H1 (cell line): Measurements from ENCODE around the gene UROC1. TPM values are rescaled to one million over a fixed set of nuclear protein-coding genes. Genes with fewer than 3 reads are reported as not detected.

Experiments used
- CTCF ChIA-PET: fragments of 300-600 bp; sonication (Branson Sonifier 250); formaldehyde crosslinking; loops from one replicate; lab custom pipeline; 2021; ENCODE audit not compliant: partially characterized antibody; lab: Charles Lee
- POLR2A ChIA-PET: fragments of 300-600 bp; sonication (Branson Sonifier 250); formaldehyde crosslinking; loops from one replicate; lab custom pipeline; 2021; ENCODE audit warnings: inconsistent platforms; ENCODE audit not compliant: partially characterized antibody; lab: Charles Lee
- DNase-seq, 2 experiments: peaks; one replicate each; pipeline versions ENCODE4 v3.0.0 to v3.0.0-alpha.2; 2010 to 2022; ENCODE audit warnings: low spot score in 2 of 2, low read depth in 1 of 2, mixed read lengths in 1 of 2
- FAIRE-seq: peaks from 2 replicates; lab custom pipeline; 2011; peaks lifted over from hg19 to GRCh38; lab: Jason Lieb, UNC
- H2AFZ ChIP-seq: 2 replicates; pipeline ENCODE4 v1.8.1; 2012; ENCODE audit warnings: low read length, inconsistent platforms
- H2AK5ac ChIP-seq: 2 replicates; pipeline ENCODE4 v1.6.1; 2013; ENCODE audit warnings: low read depth, low read length
- H2BK120ac ChIP-seq: replicated peaks from 2 replicates; pipeline ENCODE3; 2013; ENCODE audit warnings: low read depth, low read length, inconsistent platforms
- H2BK12ac ChIP-seq: 2 replicates; pipeline ENCODE4 v1.6.1; 2013; ENCODE audit warnings: low read depth, low read length
- H2BK15ac ChIP-seq: 2 replicates; pipeline ENCODE4 v1.6.1; 2013; ENCODE audit warnings: low read length
- H2BK20ac ChIP-seq: 2 replicates; pipeline ENCODE4 v1.6.1; 2013; ENCODE audit warnings: low read length
- H2BK5ac ChIP-seq: 2 replicates; pipeline ENCODE4 v1.6.1; 2013; ENCODE audit warnings: low read depth, low read length
- H3K14ac ChIP-seq: 2 replicates; pipeline ENCODE4 v1.6.1; 2013; ENCODE audit warnings: inconsistent platforms; ENCODE audit not compliant: insufficient read length
- H3K18ac ChIP-seq: 2 replicates; pipeline ENCODE4 v1.6.1; 2013; ENCODE audit warnings: low read length; ENCODE audit errors: extremely low read depth
- H3K23ac ChIP-seq: 2 replicates; pipeline ENCODE4 v1.6.1; 2013; ENCODE audit warnings: inconsistent platforms; ENCODE audit not compliant: insufficient read length
- H3K23me2 ChIP-seq: 2 replicates; pipeline ENCODE4 v1.6.1; 2013; ENCODE audit warnings: low read depth, low read length
- H3K27ac ChIP-seq: 2 replicates; pipeline ENCODE4 v1.6.1; 2011; ENCODE audit warnings: low read depth, low read length, inconsistent platforms
- H3K27me3 ChIP-seq, 4 experiments: replicated peaks in 1 of 4; 1 replicate in 1 of 4; 2 replicates in 3 of 4; pipeline versions ENCODE4 v1.6.1 to v1.8.1; 2011 to 2013; ENCODE audit warnings: low read length in 3 of 4, mild to moderate bottlenecking in 3 of 4, inconsistent platforms in 2 of 4, mixed read lengths in 2 of 4, moderate library complexity in 1 of 4; ENCODE audit not compliant: control insufficient read depth in 3 of 4, insufficient read depth in 3 of 4; ENCODE audit errors: extremely low read depth in 1 of 4
- H3K36me3 ChIP-seq, 4 experiments: 2 replicates each; pipeline versions ENCODE4 v1.6.1 to v1.8.1; 2011 to 2013; ENCODE audit warnings: mild to moderate bottlenecking in 4 of 4, low read length in 3 of 4, moderate library complexity in 2 of 4, control low read depth in 1 of 4, inconsistent platforms in 1 of 4; ENCODE audit not compliant: insufficient read depth in 4 of 4, control insufficient read depth in 2 of 4
- H3K4ac ChIP-seq: replicated peaks from 2 replicates; pipeline ENCODE3; 2013; ENCODE audit warnings: low read length, low read depth, mixed read lengths, inconsistent platforms; ENCODE audit not compliant: insufficient read length
- H3K4me1 ChIP-seq, 4 experiments: replicated peaks in 1 of 4; 1 replicate in 1 of 4; 2 replicates in 3 of 4; pipeline versions ENCODE4 v1.6.1 to v1.8.1; 2011 to 2013; ENCODE audit warnings: low read length in 3 of 4, inconsistent platforms in 2 of 4, mixed read lengths in 1 of 4; ENCODE audit not compliant: insufficient read depth in 4 of 4, control insufficient read depth in 3 of 4
- H3K4me2 ChIP-seq, 2 experiments: 2 replicates each; pipeline versions ENCODE4 v1.6.1 to v1.8.1; 2011 to 2013; ENCODE audit warnings: low read depth in 2 of 2, low read length in 2 of 2, control low read depth in 1 of 2, inconsistent platforms in 1 of 2, mild to moderate bottlenecking in 1 of 2; ENCODE audit not compliant: insufficient read depth in 1 of 2
- H3K4me3 ChIP-seq, 4 experiments: fragments of 200-600, 300-600 bp in 1 of 4; sonication (generic), shearing (Covaris generic), sonication (Bioruptor Twin) in 1 of 4; 2 replicates each; pipeline versions ENCODE4 v1.5.1 to v1.8.1; 2011 to 2016; ENCODE audit warnings: low read length in 4 of 4, low read depth in 3 of 4, control low read depth in 2 of 4, inconsistent platforms in 2 of 4, mild to moderate bottlenecking in 2 of 4, mixed read lengths in 1 of 4, moderate library complexity in 1 of 4; ENCODE audit not compliant: insufficient read depth in 2 of 4; ENCODE audit errors: extremely low read depth in 1 of 4
- H3K56ac ChIP-seq: replicated peaks from 2 replicates; pipeline ENCODE3; 2013; ENCODE audit warnings: low read depth, mild to moderate bottlenecking, mixed read lengths, low read length, inconsistent platforms; ENCODE audit not compliant: insufficient read length
- H3K79me1 ChIP-seq: 2 replicates; pipeline ENCODE4 v1.6.1; 2013; ENCODE audit warnings: low read depth, low read length, control low read depth
- H3K79me2 ChIP-seq, 2 experiments: 2 replicates each; pipeline versions ENCODE4 v1.6.1 to v1.8.1; 2012 to 2013; ENCODE audit warnings: low read length in 2 of 2, mild to moderate bottlenecking in 2 of 2, inconsistent platforms in 1 of 2; ENCODE audit not compliant: insufficient read depth in 2 of 2, control insufficient read depth in 1 of 2
- H3K9ac ChIP-seq, 4 experiments: replicated peaks in 1 of 4; 1 replicate in 1 of 4; 2 replicates in 3 of 4; pipeline versions ENCODE4 v1.6.1 to v1.8.1; 2011 to 2013; ENCODE audit warnings: low read depth in 3 of 4, low read length in 3 of 4, control low read depth in 2 of 4, mild to moderate bottlenecking in 2 of 4, moderate library complexity in 2 of 4, inconsistent platforms in 1 of 4; ENCODE audit errors: extremely low read depth in 1 of 4
- H3K9me3 ChIP-seq, 2 experiments: 2 replicates each; pipeline versions ENCODE4 v1.6.1 to v1.8.1; 2012 to 2013; ENCODE audit warnings: mild to moderate bottlenecking in 2 of 2, moderate library complexity in 2 of 2, control low read depth in 1 of 2, inconsistent platforms in 1 of 2, low read depth in 1 of 2, low read length in 1 of 2, mixed read lengths in 1 of 2; ENCODE audit not compliant: insufficient read depth in 2 of 2
- H4K20me1 ChIP-seq, 2 experiments: replicated peaks in 1 of 2; 2 replicates each; pipeline versions ENCODE3 to v1.8.1; 2011 to 2013; ENCODE audit warnings: inconsistent platforms in 2 of 2, low read length in 2 of 2, mild to moderate bottlenecking in 1 of 2; ENCODE audit not compliant: insufficient read depth in 2 of 2, control insufficient read depth in 1 of 2
- H4K5ac ChIP-seq: 2 replicates; pipeline ENCODE4 v1.6.1; 2013; ENCODE audit warnings: low read length, low read depth, mixed read lengths, inconsistent platforms; ENCODE audit not compliant: insufficient read length
- H4K8ac ChIP-seq: 2 replicates; pipeline ENCODE4 v1.8.0; 2013; ENCODE audit warnings: mild to moderate bottlenecking, moderate library complexity, low read length, inconsistent platforms; ENCODE audit not compliant: insufficient read depth; ENCODE audit errors: extremely low read depth
- H4K91ac ChIP-seq: replicated peaks from 2 replicates; pipeline ENCODE3; 2013; ENCODE audit warnings: low read length, mixed read lengths, inconsistent platforms; ENCODE audit not compliant: insufficient read length
- BRCA1 ChIP-seq: IDR thresholded peaks from 2 replicates; pipeline ENCODE4 v1.6.1; 2012; ENCODE audit warnings: low read depth, low read length, improper control_type of control experiment
- CTCF ChIP-seq, 3 experiments: IDR thresholded peaks; 1 replicate in 2 of 3; 2 replicates in 1 of 3; pipeline versions ENCODE4 v1.5.1 to v1.6.1; 2011; ENCODE audit warnings: low read length in 3 of 3, mild to moderate bottlenecking in 3 of 3, inconsistent platforms in 2 of 3, low read depth in 1 of 3, moderate library complexity in 1 of 3; ENCODE audit not compliant: insufficient read depth in 1 of 3; ENCODE audit errors: control extremely low read depth in 1 of 3
- GTF2F1 ChIP-seq: IDR thresholded peaks from 2 replicates; pipeline ENCODE4 v1.6.1; 2012; ENCODE audit warnings: low read depth, low read length, improper control_type of control experiment, borderline replicate concordance
- HDAC2 ChIP-seq, 2 experiments: fragments of 300-600 bp in 1 of 2; sonication (generic) in 1 of 2; IDR thresholded peaks; 2 replicates each; pipeline ENCODE4 v1.6.1; 2011 to 2012; ENCODE audit warnings: low read depth in 2 of 2, low read length in 2 of 2, mild to moderate bottlenecking in 2 of 2, moderate library complexity in 2 of 2, borderline replicate concordance in 1 of 2, inconsistent platforms in 1 of 2
- KDM1A ChIP-seq: fragments of 200-600, 300-600 bp; sonication (generic); IDR thresholded peaks from 2 replicates; pipeline ENCODE4 v1.7.1; 2016; ENCODE audit warnings: mild to moderate bottlenecking, low read length, borderline replicate concordance
- KDM5A ChIP-seq: fragments of 200-600 bp; IDR thresholded peaks from 2 replicates; pipeline ENCODE4 v1.7.1; 2012; ENCODE audit warnings: mild to moderate bottlenecking, low read length, inconsistent platforms, mixed read lengths
- TAF7 ChIP-seq: optimal IDR thresholded peaks from 2 replicates; pipeline ENCODE3; 2011; ENCODE audit warnings: low read depth, mild to moderate bottlenecking, inconsistent platforms, low read length, moderate library complexity, borderline replicate concordance
- ZNF274 ChIP-seq: IDR thresholded peaks from 2 replicates; pipeline ENCODE4 v1.7.0; 2012; ENCODE audit warnings: low read length, borderline replicate concordance; ENCODE audit errors: extremely low read depth
- WGBS, 2 experiments: shearing (Covaris generic) in 1 of 2; methylation state at CpG; one replicate each; pipeline versions ENCODE4 v1.1.6 to v1.1.7; 2013 to 2015; ENCODE audit warnings: low lambda C conversion rate in 2 of 2, mixed read lengths in 2 of 2, inconsistent platforms in 1 of 2, low coverage in 1 of 2, missing lambda C conversion rate in 1 of 2; ENCODE audit not compliant: insufficient replicate concordance in 2 of 2, insufficient coverage in 1 of 2, insufficient read length in 1 of 2; ENCODE audit errors: extremely low coverage in 1 of 2, missing lambda C conversion rate in 1 of 2; 5-methylcytosine and 5-hydroxymethylcytosine counted together
- polyA plus RNA-seq, 7 experiments: library from polyadenylated mRNA; depleted of rRNA in 3 of 7; stranded (reverse) in 5 of 7; unstranded in 2 of 7; fragments of >200 nt in 5 of 7; fragments of 200-250 nt in 2 of 7; gene quantifications; 1 replicate in 5 of 7; 2 replicates in 1 of 7; 4 replicates in 1 of 7; pipeline versions ENCODE4 v1.2.1 to v1.2.3, GENCODE V29; 2011 to 2013; ENCODE audit warnings: missing spikeins in 2 of 7, mixed read lengths in 2 of 7
- total RNA-seq: library from RNA; stranded (reverse); fragmentation: NEBNext Ultra II Directional; extraction: Animal tissue kit (Norgen Biotek cat#: 25700); gene quantifications from 2 replicates; pipeline ENCODE4 v1.2.1, GENCODE V29; 2021

The UROC1 gene
- total and polyA plus RNA-seq, 2 of the 8 experiments (the other 6 are each of a cell fraction or from before 2014, with no cell fraction given): 0.03 TPM; not detected in 1

GRCh38 chr3:126439968-126440708 lies 77.4 kb downstream of the UROC1 start:
- Histone ChIP-seq H2BK15ac (no peak overlapping the region), H3K56ac (no peak overlapping the region), H2BK120ac (no peak overlapping the region), H3K9me3 (no peaks in the 10 kb centered on the region), H3K23ac (no peak overlapping the region), H3K4me3 (no peak overlapping the region), H2BK12ac (no peak overlapping the region), H2AFZ (no peak overlapping the region), H3K9ac (no peak overlapping the region), H4K5ac (no peak overlapping the region), H3K27ac (no peak overlapping the region), H3K23me2 (no peaks in the 10 kb centered on the region), H4K91ac (peak overlapping the region; percentile 6), H3K79me1 (no peaks in the 10 kb centered on the region; the same call in 1 of the 2 replicates), H3K14ac (no peak overlapping the region), H2AK5ac (no peak overlapping the region), H3K79me2 (no peaks in the 10 kb centered on the region; a peak in 1 of 4 replicates), H3K4me1 (peaks cover 0 to 10% (median 1%) of the 10 kb centered on the region in 4 experiments; a peak in 2 of 7 replicates), H3K27me3 (no peaks in the 10 kb centered on the region), H3K36me3 (peaks cover 0 to 4% (median 0%) of the 10 kb centered on the region in 4 experiments; a peak in 2 of 8 replicates), H4K8ac (peak overlapping the region; percentile 38; the same call in 1 of the 2 replicates), H3K4me2 (no peak overlapping the region), H3K4ac (no peak overlapping the region), H4K20me1 (peaks cover 3 to 4% of the 10 kb centered on the region in 2 experiments), H2BK5ac (no peak overlapping the region; the same call in 1 of the 2 replicates), H2BK20ac (no peak overlapping the region), H3K18ac (no peak overlapping the region)
- no peak for TF ChIP-seq HDAC2 (IDR thresholded peaks at IDR 0.05; ENCODE audit: borderline replicate concordance in 1 of 2, low read depth in 2 of 2, low read length in 2 of 2)
- peak; percentile 83; the same call in 1 of the 2 replicates for TF ChIP-seq KDM1A
- TF ChIP-seq TAF7: no peak
- TF ChIP-seq ZNF274: no peak
- TF ChIP-seq BRCA1: no peak
- TF ChIP-seq CTCF (IDR thresholded peaks at IDR 0.05; ENCODE audit: control extremely low read depth in 1 of 3, insufficient read depth in 1 of 3, low read depth in 1 of 3, low read length in 3 of 3): peak in 1 of 3 experiments; percentile 4; a peak in 1 of 4 replicates
- TF ChIP-seq GTF2F1: no peak
- TF ChIP-seq KDM5A: no peak
- POLR2A ChIA-PET: interaction anchor here (1.0 to 2.4 kb wide), 6 partner anchors 8 to 32 kb away, joined by 3 to 7 read pairs (median 4); no protein-coding TSS in a partner anchor
- WGBS, 2 experiments: 82% methylated on average over 12 of the region's 12 CpGs; no CpG with 5 or more reads in 1 of the 2 experiments
- DNase-seq (no peak), FAIRE-seq (no peak)
- CTCF ChIA-PET: interaction anchor here (1.1 to 2.7 kb wide), 6 partner anchors 8 to 306 kb away, joined by 3 to 8 read pairs (median 4); no protein-coding TSS in a partner anchor
